Trophoblast cell (in vitro differentiated cells and primary cell): Measurements from ENCODE around the gene USP47.
A peak's percentile ranks its signal among the peaks of the same experiment; 100 is the strongest.

Experiments
- DNase-seq, 2 donors: peaks; one replicate each; pipeline ENCODE4 v3.0.0-alpha.2; 2016
- H2AFZ ChIP-seq: 2 replicates; pipeline ENCODE4 v1.6.1; 2013; ENCODE audit warnings: low read length, moderate library complexity, mild to moderate bottlenecking; ENCODE audit not compliant: insufficient read depth, poor library complexity
- H2AK5ac ChIP-seq: 2 replicates; pipeline ENCODE4 v1.6.1; 2013; ENCODE audit warnings: mild to moderate bottlenecking, low read length
- H2BK120ac ChIP-seq: 2 replicates; pipeline ENCODE4 v1.6.1; 2013; ENCODE audit warnings: low read length, mild to moderate bottlenecking, moderate library complexity; ENCODE audit not compliant: insufficient read depth, poor library complexity
- H2BK12ac ChIP-seq: 2 replicates; pipeline ENCODE4 v1.6.1; 2013; ENCODE audit warnings: mild to moderate bottlenecking, low read length, moderate library complexity
- H2BK5ac ChIP-seq: 2 replicates; pipeline ENCODE4 v1.6.1; 2013; ENCODE audit warnings: low read length, low read depth, moderate library complexity, mild to moderate bottlenecking; ENCODE audit not compliant: poor library complexity
- H3K14ac ChIP-seq: 2 replicates; pipeline ENCODE4 v1.6.1; 2013; ENCODE audit warnings: mild to moderate bottlenecking, low read length
- H3K18ac ChIP-seq: 2 replicates; pipeline ENCODE4 v1.6.1; 2013; ENCODE audit warnings: mild to moderate bottlenecking, low read length
- H3K23ac ChIP-seq: 2 replicates; pipeline ENCODE4 v1.6.1; 2013; ENCODE audit warnings: low read length
- H3K27ac ChIP-seq: 2 replicates; pipeline ENCODE4 v1.5.1; 2013; ENCODE audit warnings: low read depth, mild to moderate bottlenecking, inconsistent platforms, low read length, moderate library complexity
- H3K27me3 ChIP-seq: 2 replicates; pipeline ENCODE4 v1.6.1; 2013; ENCODE audit warnings: inconsistent platforms, mild to moderate bottlenecking, low read length, moderate library complexity; ENCODE audit not compliant: insufficient read depth
- H3K36me3 ChIP-seq, 2 experiments: 1 replicate in 1 of 2; 2 replicates in 1 of 2; pipeline ENCODE4 v1.6.1; 2013; ENCODE audit warnings: low read length in 2 of 2, mild to moderate bottlenecking in 2 of 2, moderate library complexity in 1 of 2; ENCODE audit not compliant: insufficient read depth in 2 of 2, control insufficient read depth in 1 of 2
- H3K4ac ChIP-seq: 2 replicates; pipeline ENCODE4 v1.6.1; 2013; ENCODE audit warnings: low read depth, mild to moderate bottlenecking, low read length, moderate library complexity
- H3K4me1 ChIP-seq, 2 experiments: 1 replicate in 1 of 2; 2 replicates in 1 of 2; pipeline ENCODE4 v1.6.1; 2013; ENCODE audit warnings: low read length in 2 of 2, mild to moderate bottlenecking in 2 of 2, moderate library complexity in 1 of 2; ENCODE audit not compliant: insufficient read depth in 2 of 2, control insufficient read depth in 1 of 2
- H3K4me2 ChIP-seq: 2 replicates; pipeline ENCODE4 v1.6.1; 2013; ENCODE audit warnings: inconsistent platforms, mild to moderate bottlenecking, low read length, moderate library complexity
- H3K4me3 ChIP-seq: 2 replicates; pipeline ENCODE4 v1.5.1; 2013; ENCODE audit warnings: mild to moderate bottlenecking, low read depth, low read length, inconsistent platforms
- H3K79me1 ChIP-seq: one replicate; pipeline ENCODE4 v1.6.1; 2013; ENCODE audit warnings: low read length
- H3K79me2 ChIP-seq: 2 replicates; pipeline ENCODE4 v1.6.1; 2013; ENCODE audit warnings: low read length, mild to moderate bottlenecking; ENCODE audit not compliant: control insufficient read depth, insufficient read depth, poor library complexity
- H3K9ac ChIP-seq: 2 replicates; pipeline ENCODE4 v1.6.1; 2013; ENCODE audit warnings: mild to moderate bottlenecking, low read length
- H3K9me3 ChIP-seq: 2 replicates; pipeline ENCODE4 v1.6.1; 2013; ENCODE audit warnings: low read depth, mild to moderate bottlenecking, control low read depth, inconsistent platforms, low read length; ENCODE audit not compliant: insufficient read depth
- H4K12ac ChIP-seq: 2 replicates; pipeline ENCODE4 v1.6.1; 2013; ENCODE audit warnings: low read depth, mild to moderate bottlenecking, low read length, moderate library complexity
- H4K8ac ChIP-seq: 2 replicates; pipeline ENCODE4 v1.6.1; 2013; ENCODE audit warnings: low read depth, mild to moderate bottlenecking, low read length, moderate library complexity
- H4K91ac ChIP-seq: one replicate; pipeline ENCODE4 v1.6.1; 2013; ENCODE audit warnings: low read depth, mild to moderate bottlenecking, low read length, moderate library complexity
- WGBS: extraction: QIAGEN DNeasy Blood & Tissue Kit; methylation state at CpG from one replicate; pipeline ENCODE4 v1.1.7; 2013; ENCODE audit warnings: missing lambda C conversion rate; ENCODE audit not compliant: insufficient read length, insufficient coverage; ENCODE audit errors: extremely low coverage; 5-methylcytosine and 5-hydroxymethylcytosine counted together

Gene USP47

GRCh38 chr11:11845551-11845950 is 3.8 kb downstream of the USP47 start:
- Histone ChIP-seq H4K91ac (no peak overlapping the region), H3K14ac (no peak overlapping the region), H2AFZ (no peak overlapping the region), H2BK5ac (no peak overlapping the region), H3K4me2 (no peak overlapping the region), H3K4me1 (peaks cover 3 to 7% of the 10 kb centered on the region in 2 experiments), H3K4ac (no peak overlapping the region), H2BK120ac (no peak overlapping the region), H3K9ac (no peak overlapping the region), H3K79me1 (peaks cover 13% of the 10 kb centered on the region), H2AK5ac (no peak overlapping the region), H3K79me2 (peaks cover 15% of the 10 kb centered on the region), H3K9me3 (no peaks in the 10 kb centered on the region), H3K18ac (no peak overlapping the region), H3K36me3 (no peaks in the 10 kb centered on the region), H2BK12ac (no peak overlapping the region), H3K27ac (no peak overlapping the region), H4K8ac (no peak overlapping the region), H3K23ac (no peak overlapping the region), H3K27me3 (no peaks in the 10 kb centered on the region), H4K12ac (no peak overlapping the region), H3K4me3 (no peak overlapping the region)
- DNase-seq = peak in 1 of 2 donors; percentile 51
- no CpG with 5 or more reads among the region's 1 CpG for WGBS

GRCh38 chr11:11847082-11847481 is 5.3 kb downstream of the USP47 start:
- Histone ChIP-seq H4K12ac (no peak overlapping the region), H3K79me2 (peaks cover 11% of the 10 kb centered on the region), H3K4me1 (peaks cover 3 to 7% of the 10 kb centered on the region in 2 experiments), H3K27me3 (no peaks in the 10 kb centered on the region), H2BK120ac (no peak overlapping the region), H3K9ac (no peak overlapping the region), H4K8ac (no peak overlapping the region), H2AFZ (no peak overlapping the region), H3K36me3 (no peaks in the 10 kb centered on the region), H3K4me3 (no peak overlapping the region), H3K23ac (no peak overlapping the region), H2BK12ac (no peak overlapping the region), H3K18ac (no peak overlapping the region), H2AK5ac (no peak overlapping the region), H3K14ac (no peak overlapping the region), H4K91ac (no peak overlapping the region), H3K79me1 (peaks cover 6% of the 10 kb centered on the region), H3K9me3 (no peaks in the 10 kb centered on the region), H3K4ac (no peak overlapping the region), H3K27ac (no peak overlapping the region), H3K4me2 (no peak overlapping the region), H2BK5ac (no peak overlapping the region)
- no CpG with 5 or more reads among the region's 2 CpGs for WGBS
- DNase-seq = no peak

DNA sequence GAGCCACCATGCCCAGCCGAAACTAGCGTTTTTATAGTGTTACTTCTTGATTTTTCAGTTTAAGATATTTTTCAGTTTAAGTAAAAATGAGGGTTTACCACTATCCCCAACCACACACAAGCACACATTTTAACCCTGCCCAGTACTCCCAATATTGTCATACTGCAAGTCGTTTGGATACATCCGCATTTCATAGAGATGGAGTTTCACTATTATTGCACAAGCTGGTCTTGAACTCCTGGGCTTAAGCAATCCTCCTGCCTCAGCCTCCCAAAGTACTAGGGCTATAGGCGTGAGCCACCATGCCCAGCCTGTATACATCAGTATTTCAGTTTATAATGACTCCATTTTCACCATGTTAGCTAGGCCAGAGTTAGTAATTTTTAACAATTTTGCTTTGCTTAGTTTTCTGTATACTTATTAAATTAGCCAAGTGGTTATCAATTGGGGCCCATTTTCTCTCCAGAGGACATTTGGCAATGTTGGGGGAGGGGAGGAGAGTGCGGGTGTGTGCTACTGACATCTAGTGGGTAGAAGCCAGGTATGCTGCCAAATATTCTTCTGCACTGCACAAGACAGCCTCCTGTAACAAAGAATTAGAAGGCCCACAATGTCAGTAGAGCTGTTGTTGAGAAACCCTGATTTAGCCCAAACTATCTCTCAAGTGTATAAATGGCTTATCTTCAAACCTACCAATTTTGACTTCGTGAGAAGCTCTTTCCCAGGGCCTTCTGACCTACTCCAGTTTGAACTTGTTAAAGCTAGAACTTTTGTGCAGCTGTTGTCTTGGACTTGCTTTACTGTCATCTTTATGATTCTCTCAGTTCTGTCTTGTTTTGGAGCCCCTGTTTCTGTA is 7.3 kb downstream of the USP47 start:
- Histone ChIP-seq H4K8ac (no peak overlapping the region), H3K4ac (peak overlapping the region; percentile 64), H2BK12ac (no peak overlapping the region), H2BK120ac (no peak overlapping the region), H3K27ac (peak overlapping the region; percentile 29), H3K9me3 (no peaks in the 10 kb centered on the region), H4K91ac (no peak overlapping the region), H2AFZ (no peak overlapping the region), H3K4me1 (peaks cover 3 to 10% of the 10 kb centered on the region in 2 experiments), H3K27me3 (no peaks in the 10 kb centered on the region), H3K4me3 (no peak overlapping the region), H2AK5ac (no peak overlapping the region), H3K36me3 (no peaks in the 10 kb centered on the region), H3K4me2 (no peak overlapping the region), H2BK5ac (no peak overlapping the region), H3K9ac (no peak overlapping the region), H3K79me2 (peaks cover 10% of the 10 kb centered on the region), H3K14ac (no peak overlapping the region), H4K12ac (no peak overlapping the region), H3K23ac (no peak overlapping the region), H3K18ac (no peak overlapping the region), H3K79me1 (peaks cover 2% of the 10 kb centered on the region)
- peak; percentile 42 to 73 for DNase-seq
- WGBS = no CpG with 5 or more reads among the region's 7 CpGs

DNA sequence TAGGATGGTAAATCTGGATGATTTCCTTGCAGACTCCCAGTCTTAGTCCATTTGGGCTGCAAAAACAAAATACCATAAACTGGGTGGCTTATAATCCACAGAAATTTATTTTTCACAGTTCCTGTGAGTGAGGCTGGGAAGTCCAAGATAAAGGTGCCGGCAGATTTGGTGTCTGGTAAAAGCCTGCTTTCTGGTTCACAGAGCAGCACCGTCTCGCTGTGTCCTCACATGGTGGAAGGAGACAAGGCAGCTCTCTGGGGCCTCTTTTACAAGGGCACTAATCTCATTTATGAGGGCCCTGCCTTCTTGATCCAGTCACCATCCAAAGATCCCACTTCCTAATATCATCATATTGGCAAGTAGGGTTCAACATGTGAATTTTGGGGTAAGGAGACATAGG is 8.9 kb downstream of the USP47 start:
- peaks cover 0 to 5% of the 10 kb centered on the region in 2 experiments for H3K4me1 ChIP-seq
- H3K18ac ChIP-seq = no peak overlapping the region
- H4K8ac ChIP-seq = no peak overlapping the region
- no peak overlapping the region for H3K14ac ChIP-seq
- no peak overlapping the region for H2BK5ac ChIP-seq
- H3K79me2 ChIP-seq = peaks cover 10% of the 10 kb centered on the region
- no peaks in the 10 kb centered on the region for H3K36me3 ChIP-seq
- no peak overlapping the region for H3K4me3 ChIP-seq
- no peak overlapping the region for H2AFZ ChIP-seq
- no peak for DNase-seq
- no peak overlapping the region for H3K27ac ChIP-seq
- no peaks in the 10 kb centered on the region for H3K9me3 ChIP-seq
- H3K4me2 ChIP-seq = no peak overlapping the region
- no peak overlapping the region for H4K12ac ChIP-seq
- H3K27me3 ChIP-seq = no peaks in the 10 kb centered on the region
- no peak overlapping the region for H4K91ac ChIP-seq
- H2BK120ac ChIP-seq = no peak overlapping the region
- H2AK5ac ChIP-seq = no peak overlapping the region
- H3K4ac ChIP-seq = peak overlapping the region; percentile 81
- no peak overlapping the region for H3K23ac ChIP-seq
- H3K9ac ChIP-seq = no peak overlapping the region
- WGBS = no CpG with 5 or more reads among the region's 3 CpGs
- H3K79me1 ChIP-seq = no peaks in the 10 kb centered on the region
- no peak overlapping the region for H2BK12ac ChIP-seq
